Activated T-cell treated with anti-CD3 and anti-CD28 coated beads for 24 hours (primary cell): Measurements from ENCODE around the gene TSPAN9.

Experiments used
- DNase-seq: peaks from one replicate; pipeline ENCODE4 v3.0.0-alpha.2; 2020; ENCODE audit warnings: low read depth

TSPAN9 gene

GRCh38 chr12:3296409-3296701 is 219.2 kb downstream of the TSPAN9 start:
- DNase-seq: no peak

GRCh38 chr12:3298603-3299002 is 221.4 kb downstream of the TSPAN9 start:
- no peak for DNase-seq

DNA sequence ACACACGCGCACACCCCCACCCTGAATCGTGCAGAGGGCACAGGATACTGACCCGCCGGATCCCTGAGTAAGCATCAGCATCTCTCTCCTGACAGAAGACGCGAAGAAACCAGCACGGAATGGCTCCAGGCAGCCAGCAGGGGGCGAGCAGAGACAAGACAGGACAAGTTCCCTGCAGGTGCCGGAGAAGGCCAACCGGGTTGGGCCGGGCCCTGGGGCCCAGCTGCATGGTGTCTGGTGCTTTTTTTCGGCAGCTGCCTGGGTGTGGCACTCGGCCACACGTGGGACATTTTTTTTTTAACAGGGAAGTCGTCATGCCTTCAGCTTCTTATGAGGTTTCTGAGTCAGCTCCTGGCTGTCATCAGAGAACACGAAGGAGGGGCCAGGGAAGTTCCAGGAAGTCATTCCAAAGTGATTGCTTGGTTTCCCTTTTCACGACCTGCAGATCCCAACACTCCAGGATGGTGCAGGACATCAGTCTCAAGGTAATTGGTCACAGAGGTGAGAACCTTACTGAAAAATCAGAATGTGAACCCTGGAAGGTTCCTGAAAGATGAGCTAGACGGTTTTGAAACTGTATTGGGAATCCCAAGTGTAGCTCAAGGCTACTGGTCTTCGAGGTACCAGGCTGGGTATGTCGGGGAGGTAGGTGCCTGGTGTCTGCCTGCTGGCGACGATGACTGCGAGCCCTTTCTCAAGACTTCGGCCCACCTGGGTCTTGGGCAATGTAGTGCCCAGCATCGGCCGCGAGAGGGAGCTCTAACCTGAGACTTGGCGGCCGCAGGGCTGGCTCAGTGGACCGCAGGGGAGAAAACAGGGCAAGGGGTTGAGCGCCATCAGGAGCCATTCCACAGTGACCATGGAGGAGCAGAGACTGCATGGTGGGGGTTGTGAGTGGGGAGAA is 223.0 kb downstream of the TSPAN9 start:
- peak; percentile 72 for DNase-seq

GRCh38 chr12:3300833-3301401 is 223.7 kb downstream of the TSPAN9 start:
- no peak for DNase-seq

DNA sequence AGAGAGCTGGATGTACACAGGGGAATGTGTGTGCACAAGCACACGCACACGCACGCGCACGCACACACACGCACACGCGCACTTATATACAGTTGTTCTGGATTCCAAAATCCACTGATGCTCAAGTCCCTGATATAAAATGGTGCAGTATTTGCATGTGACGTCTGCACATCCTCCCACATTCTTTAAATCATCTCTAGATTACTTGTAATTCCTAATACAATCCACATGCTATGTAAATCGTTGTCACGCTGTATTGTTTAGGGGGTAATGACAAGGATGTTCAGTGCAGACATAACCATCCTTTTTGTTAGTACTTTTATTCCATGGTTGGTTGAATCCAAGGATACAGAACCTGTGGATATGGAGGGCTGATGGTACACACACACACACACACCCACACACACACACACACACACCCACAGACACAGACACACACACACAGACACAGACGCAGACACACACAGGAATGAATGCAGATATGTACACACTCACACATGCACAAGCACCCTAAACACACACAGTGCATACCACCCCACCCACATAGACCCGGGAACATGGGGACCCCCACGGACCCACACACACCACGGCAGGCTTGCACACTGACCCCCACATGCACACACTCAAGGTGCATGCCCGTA is 225.3 kb downstream of the TSPAN9 start:
- DNase-seq: no peak

GRCh38 chr12:3303410-3304136 is 226.4 kb downstream of the TSPAN9 start:
- no peak for DNase-seq

GRCh38 chr12:3304436-3305165 is 227.4 kb downstream of the TSPAN9 start:
- no peak for DNase-seq

- no peak for DNase-seq
These were observed 228.3 kb downstream of the TSPAN9 start for GRCh38 chr12:3305464-3305863.

DNA sequence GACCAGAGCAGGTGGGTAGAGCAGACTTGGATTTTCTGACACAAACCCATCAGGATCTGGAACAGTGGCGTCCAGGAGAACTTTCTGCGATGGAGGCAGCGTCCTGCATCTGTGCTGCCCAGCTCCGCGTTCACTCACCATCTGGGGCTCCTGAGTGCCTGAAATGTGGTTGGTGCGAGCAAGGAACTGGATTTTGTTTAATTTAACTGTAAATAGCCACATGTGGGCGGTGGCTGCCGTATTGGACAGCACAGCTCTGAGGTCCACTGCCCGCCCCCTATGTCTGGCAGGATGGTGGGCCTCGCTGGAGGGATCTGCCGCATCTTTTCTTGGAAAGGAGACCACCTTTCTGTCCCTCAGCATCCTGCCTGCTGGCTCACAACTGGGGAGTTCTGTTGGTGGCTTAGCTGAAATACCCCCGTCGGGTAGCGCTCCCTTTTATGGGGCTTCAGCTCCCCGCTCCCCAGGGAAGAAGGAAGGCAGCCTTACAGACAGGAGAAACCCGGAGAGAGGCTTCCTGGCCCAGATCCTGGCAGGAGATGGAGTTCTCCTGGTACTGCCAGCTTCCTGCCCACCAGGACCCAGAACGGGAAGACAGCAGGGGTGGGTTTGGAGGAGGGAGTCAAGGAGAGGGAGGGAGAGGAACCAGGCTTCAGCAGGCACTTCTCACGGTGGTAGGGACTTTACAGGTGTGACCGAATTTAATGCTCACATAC is 228.9 kb downstream of the TSPAN9 start:
- DNase-seq: no peak

DNA sequence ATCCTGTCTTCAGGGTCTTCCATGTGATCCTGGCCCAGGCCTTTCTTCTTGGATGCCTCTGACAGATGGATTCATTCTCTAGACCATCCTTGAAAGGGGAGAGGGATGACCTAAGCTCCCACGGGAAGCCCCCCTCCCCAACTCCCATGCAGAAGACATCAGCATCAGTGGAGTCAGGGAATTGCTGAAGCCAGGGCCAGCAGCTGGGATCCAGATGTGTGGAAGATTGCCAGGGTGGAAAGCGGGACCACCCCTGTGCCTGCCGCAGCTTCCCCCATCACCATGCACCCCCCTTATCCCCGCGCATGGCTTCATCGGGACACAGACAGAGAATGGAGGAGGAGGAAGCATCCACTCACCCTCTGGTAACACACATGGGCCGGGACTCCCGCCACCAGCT is 230.2 kb downstream of the TSPAN9 start:
- no peak for DNase-seq

GRCh38 chr12:3308063-3308462 is 230.9 kb downstream of the TSPAN9 start:
- DNase-seq: no peak

DNA sequence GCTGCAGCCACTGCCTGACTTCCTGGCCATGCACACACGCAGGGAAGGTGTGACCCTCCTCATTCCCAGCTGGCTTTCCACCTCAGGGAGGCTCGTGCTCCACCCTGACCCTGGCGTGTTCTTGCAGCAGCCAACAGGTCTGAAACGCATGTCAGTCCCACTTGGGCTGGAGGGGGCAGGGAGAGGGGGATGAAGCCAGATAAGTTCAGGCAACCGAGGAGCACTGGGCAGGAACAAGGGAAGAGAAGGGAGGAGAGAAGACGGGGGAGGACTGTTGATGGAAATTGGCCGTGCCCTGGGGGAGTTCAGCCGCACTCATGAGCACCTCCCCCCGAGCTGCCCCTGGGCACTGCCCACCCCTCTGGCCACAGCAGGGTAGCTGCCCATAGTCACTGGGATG is 231.4 kb downstream of the TSPAN9 start:
- DNase-seq: no peak

DNA sequence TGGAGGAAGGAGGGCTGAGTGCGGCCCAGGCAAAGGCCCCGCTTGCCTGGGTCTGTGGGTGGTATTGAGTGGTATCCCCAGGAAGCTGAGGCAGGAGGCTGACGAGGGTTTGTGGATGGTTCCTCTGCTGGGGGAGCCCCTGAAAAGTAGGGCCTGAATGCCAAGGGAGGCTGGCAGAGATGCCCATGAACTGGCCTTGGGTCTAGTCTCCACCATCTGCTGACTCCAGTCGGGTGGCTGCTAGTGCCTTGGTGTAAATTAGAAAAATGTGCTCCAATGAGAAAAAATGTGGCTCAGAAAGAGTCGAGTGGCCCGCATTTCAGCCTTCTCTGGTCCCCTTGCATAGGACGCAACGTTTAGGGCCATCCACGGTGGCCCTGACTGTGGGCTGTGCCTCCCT is 232.6 kb downstream of the TSPAN9 start:
- DNase-seq: no peak

DNA sequence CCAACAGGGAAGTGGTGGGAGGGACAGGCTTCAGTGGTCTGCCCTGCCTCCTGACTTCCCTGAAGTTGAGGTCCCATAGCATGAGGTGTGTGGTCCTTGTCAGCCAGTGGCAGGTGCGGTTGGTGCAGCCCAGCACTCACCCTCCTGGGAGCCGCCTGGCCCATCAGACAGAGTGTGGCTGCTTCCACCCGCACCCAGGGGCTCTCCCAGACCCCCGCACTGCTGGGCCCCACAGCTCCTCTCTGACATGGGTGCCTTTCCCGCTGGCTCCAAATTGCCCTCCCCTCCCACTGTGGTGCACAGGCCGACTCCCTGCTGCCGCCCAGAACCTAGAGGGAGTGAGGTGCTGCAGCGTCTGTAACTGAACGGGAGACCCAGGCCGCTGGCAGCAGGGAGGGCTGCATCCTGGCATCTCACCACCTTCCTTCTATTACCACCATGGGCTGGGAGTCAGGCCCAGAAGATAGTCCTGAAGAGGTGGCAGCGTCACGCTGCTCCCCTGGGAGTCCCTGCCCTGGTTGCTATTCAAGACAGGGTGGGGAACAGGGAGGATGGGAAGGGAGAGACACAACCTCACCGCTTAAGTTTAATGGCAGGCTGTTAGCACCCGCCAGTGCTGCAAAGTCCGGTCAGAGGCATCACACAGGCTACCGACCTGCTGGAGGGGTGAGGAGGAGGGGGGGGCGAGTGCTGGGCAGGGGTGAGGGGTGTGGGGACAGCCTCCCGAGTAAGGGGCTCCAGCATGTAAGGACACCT is 233.3 kb downstream of the TSPAN9 start:
- DNase-seq: no peak

DNA sequence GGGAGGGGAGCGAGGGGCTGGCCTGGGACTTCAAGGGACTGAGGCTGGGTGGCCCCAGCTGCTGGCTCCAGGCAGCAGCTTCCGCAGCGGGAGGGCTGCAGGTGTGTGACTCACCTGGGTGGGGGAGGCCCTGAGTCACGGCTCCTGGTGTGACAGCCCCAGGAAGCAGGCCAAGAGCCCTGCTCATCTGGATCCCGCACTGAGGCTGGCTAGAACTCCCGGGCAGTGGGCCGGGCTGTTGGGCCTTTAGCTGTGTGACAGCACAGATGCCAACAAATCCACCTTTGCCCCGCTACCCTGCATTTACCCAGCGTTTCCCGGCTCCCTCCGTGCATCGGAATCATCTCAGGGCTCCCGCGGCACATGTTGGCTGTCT is 233.8 kb downstream of the TSPAN9 start:
- no peak for DNase-seq

DNA sequence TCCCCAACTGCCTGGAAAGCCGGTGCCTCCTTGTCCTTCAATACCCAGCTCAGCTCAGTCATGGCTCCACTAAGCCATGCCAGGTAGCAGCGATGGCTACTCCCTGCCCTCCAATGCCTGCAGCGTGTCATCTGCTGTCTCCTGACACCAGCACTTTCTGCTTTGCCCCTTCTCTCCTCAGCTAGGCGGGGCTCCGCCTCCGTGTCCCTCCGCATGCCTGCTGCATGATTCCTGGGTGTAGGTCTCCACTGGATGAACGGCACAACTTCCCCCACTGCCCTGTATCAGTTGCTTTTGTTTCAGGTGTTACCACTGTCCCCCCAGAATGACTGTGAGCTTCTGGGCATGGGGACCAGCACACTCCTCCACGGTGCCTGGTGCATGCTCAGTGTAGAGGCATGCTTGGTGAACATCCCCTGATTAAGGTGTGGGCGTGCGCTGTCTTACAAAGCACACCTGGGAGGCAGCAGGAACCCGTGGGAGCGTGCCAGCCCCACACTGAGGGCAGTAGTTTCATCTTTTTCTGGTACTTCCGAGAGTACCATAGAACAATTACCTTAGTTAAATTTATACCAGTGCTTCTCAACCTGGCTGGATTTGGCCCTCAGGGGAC is 234.4 kb downstream of the TSPAN9 start:
- no peak for DNase-seq

- DNase-seq: no peak
These were observed 235.9 kb downstream of the TSPAN9 start for GRCh38 chr12:3313066-3313465.

- no peak for DNase-seq
These were observed 236.8 kb downstream of the TSPAN9 start for GRCh38 chr12:3313675-3314663.

DNA sequence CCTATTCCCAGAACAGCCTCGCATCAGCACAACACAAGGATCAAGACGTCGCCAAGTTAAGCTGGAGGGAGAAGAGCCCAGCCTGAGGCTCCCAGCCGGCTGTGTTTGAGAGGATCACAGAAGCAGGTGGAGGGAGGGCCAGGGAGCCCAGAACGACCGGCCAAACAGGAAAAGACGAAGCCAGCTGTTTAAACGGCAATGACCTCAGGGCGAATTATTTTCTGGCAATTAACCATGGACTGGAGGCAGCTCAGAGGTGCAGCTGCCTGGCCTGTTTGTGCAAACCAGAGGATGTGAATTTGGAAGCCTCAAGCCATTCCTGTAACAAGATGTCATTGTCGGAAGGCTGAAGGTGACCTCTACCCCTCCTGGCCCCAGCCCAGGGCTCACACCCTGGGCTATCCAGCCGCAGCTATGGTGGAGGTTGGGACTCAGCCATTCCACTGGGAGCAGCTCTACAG is 238.1 kb downstream of the TSPAN9 start:
- DNase-seq: no peak
